Upper lobe of left lung (tissue), 6 donors: Measurements from ENCODE around the gene PRICKLE1. TPM values are rescaled to one million over a fixed set of nuclear protein-coding genes. Genes with fewer than 3 reads are reported as not detected.

Source experiments
- ATAC-seq, 2 donors: fragments of 200-7000 bp; cut with Tn5 transposase; one replicate each; pipeline ENCODE4 v1.9.1; 2022; ENCODE audit warnings: mild to moderate bottlenecking in 2 of 2, moderate library complexity in 2 of 2; ENCODE audit not compliant: low FRiP score in 2 of 2
- DNase-seq, 2 donors: peaks; one replicate each; pipeline ENCODE4 v3.0.0-alpha.2; 2019 to 2020
- H3K27ac ChIP-seq, 4 donors: fragments of 200-600 bp; sonication (generic); one replicate each; pipeline ENCODE4 v1.5.1; 2016 to 2019
- H3K27me3 ChIP-seq, 4 donors: fragments of 200-600 bp; sonication (generic); one replicate each; pipeline ENCODE4 v1.5.1; 2017 to 2019
- H3K36me3 ChIP-seq, 4 donors: fragments of 200-600 bp; sonication (generic); one replicate each; pipeline ENCODE4 v1.5.1; 2016 to 2019
- H3K4me1 ChIP-seq, 4 donors: fragments of 200-600 bp; sonication (generic); one replicate each; pipeline ENCODE4 v1.5.1; 2018 to 2019
- H3K4me3 ChIP-seq, 4 donors: fragments of 200-600 bp; sonication (generic); one replicate each; pipeline ENCODE4 v1.5.1; 2017 to 2019; ENCODE audit warnings: mild to moderate bottlenecking in 2 of 4, moderate library complexity in 1 of 4
- H3K9me3 ChIP-seq, 4 donors: fragments of 200-600 bp; sonication (generic); one replicate each; pipeline ENCODE4 v1.5.1; 2018 to 2019
- CTCF ChIP-seq, 6 experiments: fragments of 450-650 bp in 4 of 6; fragments of 200-600 bp in 2 of 6; sonication (generic) in 2 of 6; IDR thresholded peaks; one replicate each; pipeline ENCODE4 v1.5.1; 2016 to 2019; ENCODE audit warnings: antibody characterized with exemption in 6 of 6
- EP300 ChIP-seq, 4 donors: sonication (generic); formaldehyde crosslinking; IDR thresholded peaks; one replicate each; pipeline ENCODE4 v1.5.1; 2017; ENCODE audit warnings: antibody characterized with exemption in 4 of 4, control low read depth in 2 of 4
- POLR2A ChIP-seq, 4 donors: fragments of 450-650 bp; IDR thresholded peaks; one replicate each; pipeline ENCODE4 v1.5.1; 2016 to 2017; ENCODE audit warnings: antibody characterized with exemption in 4 of 4, mild to moderate bottlenecking in 2 of 4
- POLR2AphosphoS5 ChIP-seq, 2 donors: sonication (generic); formaldehyde crosslinking; IDR thresholded peaks; one replicate each; pipeline ENCODE4 v1.5.1; 2017; ENCODE audit warnings: antibody characterized with exemption in 2 of 2
- WGBS, 2 donors: methylation state at CpG; one replicate each; pipeline ENCODE4 v1.1.5; 2017 to 2018; 5-methylcytosine and 5-hydroxymethylcytosine counted together
- total RNA-seq, 6 donors: library from RNA; depleted of rRNA in 4 of 6; stranded (reverse); fragments of >200 nt in 4 of 6; gene quantifications; one replicate each; pipeline versions ENCODE4 v1.1.0 to v1.2.1, GENCODE V29; 2016 to 2021
- donor health status: DM: no; HTN: no; CAD: no; lungs with moderate emphysema.
- donor health status: DM: no; HTN: yes; CAD: no; lungs with severe emphysema.

The PRICKLE1 gene
- total RNA-seq, 6 donors from 2014 or later = 7.3 to 18.2 (median 10.2) TPM

GRCh38 chr12:42609605-42610004 lies 20.1 kb upstream of the PRICKLE1 start:
- no peaks in the 10 kb centered on the region for H3K9me3 ChIP-seq
- DNase-seq (no peak), ATAC-seq (no peak)
- TF ChIP-seq EP300 (IDR thresholded peaks at IDR 0.05) = no peak
- TF ChIP-seq POLR2A (IDR thresholded peaks at IDR 0.05) = no peak
- TF ChIP-seq POLR2AphosphoS5 (IDR thresholded peaks at IDR 0.05) = no peak
- no peak for TF ChIP-seq CTCF (IDR thresholded peaks at IDR 0.05)
- H3K27ac ChIP-seq = no peak overlapping the region
- H3K4me1 ChIP-seq = no peaks in the 10 kb centered on the region
- no peaks in the 10 kb centered on the region for H3K27me3 ChIP-seq
- no peak overlapping the region for H3K4me3 ChIP-seq
- no peaks in the 10 kb centered on the region for H3K36me3 ChIP-seq
- 91 to 94% methylated on average over 8 of the region's 8 CpGs for WGBS, 2 donors

- TF ChIP-seq CTCF (IDR thresholded peaks at IDR 0.05) = no peak
- no peak for TF ChIP-seq POLR2A (IDR thresholded peaks at IDR 0.05)
- TF ChIP-seq EP300 (IDR thresholded peaks at IDR 0.05) = no peak
- no peak for TF ChIP-seq POLR2AphosphoS5 (IDR thresholded peaks at IDR 0.05)
- WGBS, 2 donors = 81% methylated on average over 11 of the region's 11 CpGs
- Histone ChIP-seq H3K27ac (no peak overlapping the region), H3K9me3 (no peaks in the 10 kb centered on the region), H3K4me1 (no peaks in the 10 kb centered on the region), H3K27me3 (no peaks in the 10 kb centered on the region), H3K36me3 (no peaks in the 10 kb centered on the region), H3K4me3 (no peak overlapping the region)
- no peak for ATAC-seq
- DNase-seq = no peak
Observed at GRCh38 chr12:42608196-42608825, 18.8 kb upstream of the PRICKLE1 start.

GRCh38 chr12:42607584-42608058 lies 18.1 kb upstream of the PRICKLE1 start:
- no peaks in the 10 kb centered on the region for H3K36me3 ChIP-seq
- no peaks in the 10 kb centered on the region for H3K4me1 ChIP-seq
- H3K9me3 ChIP-seq = no peaks in the 10 kb centered on the region
- TF ChIP-seq POLR2A (IDR thresholded peaks at IDR 0.05) = no peak
- no peak for TF ChIP-seq CTCF (IDR thresholded peaks at IDR 0.05)
- no peak for TF ChIP-seq EP300 (IDR thresholded peaks at IDR 0.05)
- no peak overlapping the region for H3K27ac ChIP-seq
- no peak for ATAC-seq
- no peaks in the 10 kb centered on the region for H3K27me3 ChIP-seq
- H3K4me3 ChIP-seq = no peak overlapping the region
- DNase-seq = no peak
- 83 to 89% methylated on average over 4 of the region's 5 CpGs for WGBS, 2 donors

GRCh38 chr12:42606471-42606870 lies 16.9 kb upstream of the PRICKLE1 start:
- H3K4me1 ChIP-seq = no peaks in the 10 kb centered on the region
- no peaks in the 10 kb centered on the region for H3K36me3 ChIP-seq
- no peak for TF ChIP-seq POLR2AphosphoS5 (IDR thresholded peaks at IDR 0.05)
- no peak for TF ChIP-seq POLR2A (IDR thresholded peaks at IDR 0.05)
- TF ChIP-seq CTCF (IDR thresholded peaks at IDR 0.05) = no peak
- DNase-seq = no peak
- 88 to 94% methylated on average over 1 of the region's 1 CpG for WGBS, 2 donors
- no peak overlapping the region for H3K27ac ChIP-seq
- H3K27me3 ChIP-seq = no peaks in the 10 kb centered on the region
- no peak for ATAC-seq
- no peaks in the 10 kb centered on the region for H3K9me3 ChIP-seq
- H3K4me3 ChIP-seq = no peak overlapping the region

GRCh38 chr12:42605685-42606084 lies 16.1 kb upstream of the PRICKLE1 start:
- no peak overlapping the region for H3K4me3 ChIP-seq
- H3K9me3 ChIP-seq = no peaks in the 10 kb centered on the region
- H3K4me1 ChIP-seq = no peaks in the 10 kb centered on the region
- no peaks in the 10 kb centered on the region for H3K36me3 ChIP-seq
- H3K27me3 ChIP-seq = no peaks in the 10 kb centered on the region
- no peak for DNase-seq
- ATAC-seq = no peak
- H3K27ac ChIP-seq = no peak overlapping the region
- TF ChIP-seq POLR2A (IDR thresholded peaks at IDR 0.05) (no peak), CTCF (IDR thresholded peaks at IDR 0.05) (no peak), EP300 (IDR thresholded peaks at IDR 0.05) (no peak), POLR2AphosphoS5 (IDR thresholded peaks at IDR 0.05) (no peak)
